NB4 (cell line): ENCODE results near the gene CYP17A1.

Source experiments
- MAX ChIP-seq: IDR thresholded peaks from 2 replicates; pipeline ENCODE4 v1.6.1; 2011; ENCODE audit warnings: low read depth, low read length
- MYC ChIP-seq: IDR thresholded peaks from 2 replicates; pipeline ENCODE4 v1.6.1; 2011; ENCODE audit warnings: low read depth, low read length
- POLR2A ChIP-seq: IDR thresholded peaks from 2 replicates; pipeline ENCODE4 v1.6.1; 2011; ENCODE audit warnings: mild to moderate bottlenecking; ENCODE audit not compliant: insufficient read length; ENCODE audit errors: extremely low read depth
- TF ChIP-seq, protein P1 (sequence below): IDR thresholded peaks from one replicate; pipeline ENCODE4 v1.5.1; 2012; ENCODE audit warnings: low read depth, low read length

- TF ChIP-seq POLR2A (no peak), MYC (no peak), MAX (no peak)
- TF ChIP-seq, protein P1, sequence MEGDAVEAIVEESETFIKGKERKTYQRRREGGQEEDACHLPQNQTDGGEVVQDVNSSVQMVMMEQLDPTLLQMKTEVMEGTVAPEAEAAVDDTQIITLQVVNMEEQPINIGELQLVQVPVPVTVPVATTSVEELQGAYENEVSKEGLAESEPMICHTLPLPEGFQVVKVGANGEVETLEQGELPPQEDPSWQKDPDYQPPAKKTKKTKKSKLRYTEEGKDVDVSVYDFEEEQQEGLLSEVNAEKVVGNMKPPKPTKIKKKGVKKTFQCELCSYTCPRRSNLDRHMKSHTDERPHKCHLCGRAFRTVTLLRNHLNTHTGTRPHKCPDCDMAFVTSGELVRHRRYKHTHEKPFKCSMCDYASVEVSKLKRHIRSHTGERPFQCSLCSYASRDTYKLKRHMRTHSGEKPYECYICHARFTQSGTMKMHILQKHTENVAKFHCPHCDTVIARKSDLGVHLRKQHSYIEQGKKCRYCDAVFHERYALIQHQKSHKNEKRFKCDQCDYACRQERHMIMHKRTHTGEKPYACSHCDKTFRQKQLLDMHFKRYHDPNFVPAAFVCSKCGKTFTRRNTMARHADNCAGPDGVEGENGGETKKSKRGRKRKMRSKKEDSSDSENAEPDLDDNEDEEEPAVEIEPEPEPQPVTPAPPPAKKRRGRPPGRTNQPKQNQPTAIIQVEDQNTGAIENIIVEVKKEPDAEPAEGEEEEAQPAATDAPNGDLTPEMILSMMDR = no peak
Observed at GRCh38 chr10:102832248-102832647, 5.0 kb downstream of the CYP17A1 start.
